Measurements from ENCODE around the gene SLC17A7.
A peak's percentile ranks its signal among the peaks of the same experiment; 100 is the strongest.

The SLC17A7 gene

DNA sequence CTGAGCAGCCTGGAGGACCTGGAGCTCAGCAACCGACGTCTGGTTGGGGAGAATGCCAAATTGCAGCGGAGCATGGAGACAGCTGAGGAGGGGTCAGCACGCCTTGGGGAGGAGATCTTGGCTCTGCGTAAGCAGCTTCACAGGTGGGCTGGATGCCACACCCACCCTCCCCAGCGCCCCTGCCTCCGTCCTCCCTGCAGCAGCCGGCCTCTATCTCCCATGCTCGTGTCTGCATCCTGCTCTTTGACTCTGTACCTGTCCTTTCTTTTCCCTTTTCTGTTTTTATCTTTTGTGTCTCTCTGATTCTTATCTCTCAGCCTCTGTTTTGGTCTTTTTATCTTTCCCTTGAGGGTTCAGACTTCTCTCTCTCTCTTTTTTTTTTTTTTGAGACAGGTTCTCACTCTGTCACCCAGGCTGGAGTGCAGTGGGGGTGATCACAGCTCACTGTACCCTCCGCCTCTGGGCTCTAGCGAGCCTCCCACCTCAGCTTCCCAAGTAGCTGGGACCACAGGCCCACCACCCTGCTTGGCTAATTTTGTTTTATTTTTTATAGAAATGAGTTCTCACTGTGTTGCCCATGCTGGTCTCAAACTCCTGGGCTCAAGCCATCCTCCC lies 43.2 kb downstream of the SLC17A7 start:
- POLR2A ChIA-PET (ENCODE audit: low non-redundant PET) = no interaction called here
- H3K27ac ChIP-seq = no peak overlapping the region
- no peak for DNase-seq (ENCODE audit: low spot score)
- TF ChIP-seq, protein P1, sequence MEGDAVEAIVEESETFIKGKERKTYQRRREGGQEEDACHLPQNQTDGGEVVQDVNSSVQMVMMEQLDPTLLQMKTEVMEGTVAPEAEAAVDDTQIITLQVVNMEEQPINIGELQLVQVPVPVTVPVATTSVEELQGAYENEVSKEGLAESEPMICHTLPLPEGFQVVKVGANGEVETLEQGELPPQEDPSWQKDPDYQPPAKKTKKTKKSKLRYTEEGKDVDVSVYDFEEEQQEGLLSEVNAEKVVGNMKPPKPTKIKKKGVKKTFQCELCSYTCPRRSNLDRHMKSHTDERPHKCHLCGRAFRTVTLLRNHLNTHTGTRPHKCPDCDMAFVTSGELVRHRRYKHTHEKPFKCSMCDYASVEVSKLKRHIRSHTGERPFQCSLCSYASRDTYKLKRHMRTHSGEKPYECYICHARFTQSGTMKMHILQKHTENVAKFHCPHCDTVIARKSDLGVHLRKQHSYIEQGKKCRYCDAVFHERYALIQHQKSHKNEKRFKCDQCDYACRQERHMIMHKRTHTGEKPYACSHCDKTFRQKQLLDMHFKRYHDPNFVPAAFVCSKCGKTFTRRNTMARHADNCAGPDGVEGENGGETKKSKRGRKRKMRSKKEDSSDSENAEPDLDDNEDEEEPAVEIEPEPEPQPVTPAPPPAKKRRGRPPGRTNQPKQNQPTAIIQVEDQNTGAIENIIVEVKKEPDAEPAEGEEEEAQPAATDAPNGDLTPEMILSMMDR (conservative IDR thresholded peaks at IDR 0.05; ENCODE audit: low read depth) = no peak
- CTCF ChIA-PET = no interaction called here

DNA sequence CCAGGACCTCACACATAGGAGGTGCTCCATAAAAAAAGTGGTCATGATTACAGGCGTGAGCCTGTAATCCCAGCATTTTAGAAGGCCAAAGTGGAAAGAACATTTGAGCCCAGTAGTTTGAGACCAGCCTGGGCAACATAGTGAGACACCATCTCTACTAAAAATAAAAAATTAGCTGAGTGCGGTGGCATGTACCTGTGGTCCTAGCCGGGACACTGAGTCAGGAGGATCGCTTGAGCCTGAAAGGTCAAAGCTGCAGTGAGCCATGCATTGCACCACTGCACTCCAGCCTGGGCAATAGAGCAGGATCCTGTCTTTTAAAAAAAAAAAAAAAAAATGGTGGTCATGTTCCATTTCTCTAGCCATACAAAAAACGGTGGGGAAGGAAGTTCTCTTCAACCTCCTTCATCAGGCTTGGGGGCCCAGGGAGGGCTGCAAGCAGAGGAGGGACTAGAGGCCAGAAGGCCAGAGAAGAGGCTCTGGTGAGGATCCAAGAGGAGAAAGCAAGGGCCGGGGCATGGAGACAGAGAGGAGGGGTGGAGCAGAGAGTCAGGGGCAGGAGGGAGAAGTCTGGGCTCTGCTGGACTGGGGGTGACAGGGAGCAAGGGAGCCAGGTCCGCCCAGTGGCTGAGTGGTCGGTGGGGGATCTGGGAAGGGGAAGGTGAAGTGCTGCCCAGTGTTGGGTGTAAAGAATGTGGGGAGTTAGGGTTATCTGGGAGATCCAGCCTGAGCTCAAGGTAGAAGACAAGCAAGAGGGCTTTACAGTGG lies 44.4 kb downstream of the SLC17A7 start:
- DNase-seq (ENCODE audit: low spot score) = no peak
- CTCF ChIA-PET = interaction anchor here (0.6 kb wide), 1 partner anchor 173 kb away, joined by 3 read pairs; no protein-coding TSS in a partner anchor
- POLR2A ChIA-PET (ENCODE audit: low non-redundant PET) = no interaction called here
- TF ChIP-seq, protein P1 (conservative IDR thresholded peaks at IDR 0.05; ENCODE audit: low read depth) = no peak
- no peak overlapping the region for H3K27ac ChIP-seq

DNA sequence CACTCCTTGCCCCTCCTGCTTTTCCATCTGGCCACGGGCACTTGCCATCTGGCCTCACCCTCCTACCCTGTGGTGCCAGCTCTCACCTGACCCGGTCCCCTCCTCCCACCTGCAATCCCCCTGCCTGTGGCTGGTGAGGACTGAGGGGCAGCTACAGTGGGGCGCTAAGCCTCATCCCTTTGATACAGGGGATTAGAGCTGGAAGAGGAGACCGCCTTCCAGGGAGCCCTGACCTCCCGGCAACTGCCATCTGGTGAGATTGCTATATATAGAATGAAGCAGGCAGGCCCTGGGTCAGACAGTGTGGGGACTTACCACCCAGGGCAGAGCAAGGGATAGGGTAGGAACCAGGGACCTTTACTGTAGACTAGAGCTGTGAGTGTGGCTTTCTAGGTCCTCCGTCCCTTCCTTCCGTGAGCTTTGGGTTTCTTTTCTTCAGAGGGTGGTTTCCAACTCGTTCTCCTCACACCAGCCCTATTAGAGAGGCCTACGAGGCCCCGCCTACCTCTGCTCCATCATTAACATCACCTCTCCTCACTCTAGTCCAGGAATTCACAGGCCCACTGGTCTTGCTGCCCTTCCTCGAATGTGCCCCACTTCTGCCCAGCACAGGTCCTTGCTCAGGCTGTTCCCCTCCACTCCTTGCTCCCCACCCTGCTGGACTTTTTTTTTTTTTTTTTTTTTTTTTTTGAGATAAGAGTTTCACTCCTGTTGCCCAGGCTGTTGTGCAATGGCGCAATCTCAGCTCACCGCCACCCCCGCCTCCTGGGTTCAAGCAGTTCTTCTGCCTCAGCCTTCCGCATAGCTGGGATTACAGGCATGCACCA lies 45.5 kb downstream of the SLC17A7 start:
- ChIA-PET POLR2A (ENCODE audit: low non-redundant PET) (no interaction called here), CTCF (interaction anchor here (0.6 kb wide), 2 partner anchors 10 to 47 kb away, joined by 3 to 5 read pairs; no protein-coding TSS in a partner anchor)
- no peak for DNase-seq (ENCODE audit: low spot score)
- no peak overlapping the region for H3K27ac ChIP-seq
- TF ChIP-seq, protein P1 (conservative IDR thresholded peaks at IDR 0.05; ENCODE audit: low read depth) = no peak

DNA sequence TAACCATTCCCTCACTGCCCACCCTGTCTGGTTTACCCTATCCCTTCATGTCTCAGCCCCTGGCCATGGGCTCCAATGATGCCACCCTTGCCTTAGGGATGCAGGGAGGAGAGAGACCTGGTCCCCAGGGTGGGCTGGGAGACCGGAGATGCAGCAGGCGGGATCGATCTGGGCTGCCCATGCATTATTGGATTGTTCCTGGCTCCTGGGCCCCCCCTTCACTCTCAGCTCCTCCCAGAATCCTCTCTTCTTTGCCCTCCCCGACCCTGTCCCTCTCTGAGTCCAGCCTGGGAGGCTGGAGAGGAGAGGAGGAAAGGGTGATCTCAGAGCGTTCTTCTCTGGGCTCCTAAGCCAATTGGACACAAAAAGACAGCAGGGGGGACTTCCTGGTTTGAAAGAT lies 47.4 kb downstream of the SLC17A7 start:
- TF ChIP-seq, protein P1 (conservative IDR thresholded peaks at IDR 0.05; ENCODE audit: low read depth) = no peak
- ChIA-PET CTCF (interaction anchor here (0.5 to 1.0 kb wide), 3 partner anchors 11 to 36 kb away, joined by 3 to 4 read pairs (median 3); no protein-coding TSS in a partner anchor), POLR2A (ENCODE audit: low non-redundant PET) (no interaction called here)
- H3K27ac ChIP-seq = no peak overlapping the region
- DNase-seq (ENCODE audit: low spot score) = no peak

DNA sequence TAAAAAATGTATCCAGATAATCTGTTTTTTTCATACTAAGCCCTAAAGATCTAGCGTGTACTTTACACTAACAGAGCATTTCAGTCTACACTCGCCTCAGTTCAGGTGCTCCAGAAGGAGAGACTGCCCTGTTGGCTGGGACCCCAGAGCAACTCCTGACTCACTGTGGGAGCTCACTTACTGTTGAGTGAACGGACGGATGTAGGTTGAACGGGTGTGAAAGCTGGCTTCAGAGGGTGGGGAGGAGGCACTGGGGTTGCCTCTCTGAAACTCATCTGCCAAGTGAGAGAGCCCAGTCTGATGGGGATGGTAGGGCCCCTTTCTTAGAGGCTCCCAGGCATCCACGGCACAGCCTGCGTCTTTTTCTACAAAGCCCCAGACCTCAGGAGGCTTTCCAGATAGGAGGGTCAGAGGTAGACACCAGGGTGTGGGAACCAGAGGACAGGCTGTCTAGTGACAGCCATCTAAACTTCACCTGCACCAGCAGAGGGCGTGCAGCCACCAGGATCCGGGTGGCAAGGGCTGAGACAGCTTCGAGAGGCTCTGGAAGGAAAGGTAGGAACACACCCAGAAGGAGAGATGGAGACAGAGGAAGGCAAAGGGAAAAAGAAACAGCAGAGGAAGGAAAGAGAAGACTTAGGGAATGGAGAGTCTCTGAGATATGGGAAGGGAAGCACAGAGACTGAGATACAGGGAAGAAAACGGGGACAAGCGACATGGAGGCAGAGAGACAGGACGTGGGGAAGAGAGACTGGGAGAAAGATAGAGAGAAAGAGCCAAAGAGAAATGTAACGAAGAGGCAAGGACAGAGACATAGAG lies 49.5 kb downstream of the SLC17A7 start:
- CTCF ChIA-PET = interaction anchor here (0.6 to 2.4 kb wide), 15 partner anchors 9 to 166 kb away, joined by 3 to 17 read pairs (median 6); partner anchors contain the start of gene SLC17A7
- TF ChIP-seq, protein P1 (conservative IDR thresholded peaks at IDR 0.05; ENCODE audit: low read depth) = peak; percentile 88
- peak overlapping the region; percentile 37 for H3K27ac ChIP-seq
- peak; percentile 79 for DNase-seq (ENCODE audit: low spot score)
- POLR2A ChIA-PET (ENCODE audit: low non-redundant PET) = interaction anchor here (0.6 kb wide), 2 partner anchors 38 to 125 kb away, joined by 3 read pairs; no protein-coding TSS in a partner anchor
